Activated CD4-positive, alpha-beta T cell treated with anti-CD3 and anti-CD28 coated beads for 36 hours (primary cell): ENCODE measurements around the gene CHMP1A. TPM values are rescaled to one million over a fixed set of nuclear protein-coding genes. Genes with fewer than 3 reads are reported as not detected.
"Not testable (repeated sequence)": the region's sequence is repeated elsewhere in the genome, so short reads cannot be mapped to it uniquely, and the experiment has no call there.

Source experiments
- ATAC-seq: fragments of 200-7000 bp; cut with Tn5 transposase; one replicate; pipeline ENCODE4 v1.10.0; 2021; ENCODE audit warnings: mild to moderate bottlenecking, moderate library complexity
- CTCF ChIA-PET: fragments of 350-600 bp; sonication (Branson Sonifier 250); formaldehyde crosslinking; loops from one replicate; lab custom pipeline; 2021; ENCODE audit warnings: antibody characterized with exemption; lab: Charles Lee
- POLR2A ChIA-PET: fragments of 350-600 bp; sonication (Branson Sonifier 250); formaldehyde crosslinking; loops from one replicate; lab custom pipeline; 2021; ENCODE audit warnings: antibody characterized with exemption, inconsistent platforms; lab: Charles Lee
- DNase-seq: peaks from one replicate; pipeline ENCODE4 v3.0.0-alpha.2; 2020
- H3K27ac Mint-ChIP-seq: one replicate; pipeline ENCODE4 v1.8.0; 2021; ENCODE audit warnings: mixed read lengths
- H3K27me3 Mint-ChIP-seq: one replicate; pipeline ENCODE4 v1.8.0; 2021; ENCODE audit warnings: mixed read lengths
- H3K36me3 Mint-ChIP-seq: one replicate; pipeline ENCODE4 v1.8.0; 2021; ENCODE audit warnings: low read depth, mixed read lengths
- H3K4me1 Mint-ChIP-seq: one replicate; pipeline ENCODE4 v1.8.0; 2021; ENCODE audit warnings: mixed read lengths
- H3K4me3 Mint-ChIP-seq: one replicate; pipeline ENCODE4 v1.8.0; 2021; ENCODE audit warnings: mild to moderate bottlenecking, moderate library complexity, mixed read lengths
- H3K9me3 Mint-ChIP-seq: one replicate; pipeline ENCODE4 v1.8.0; 2021; ENCODE audit warnings: low read depth, mixed read lengths
- intact Hi-C, 2 experiments: fragments of 100-400 bp; cut with DNase I in 1 of 2; cut with micrococcal nuclease in 1 of 2; formaldehyde crosslinking; loops; one replicate each; pipeline versions ENCODE4 v1.14.2 to v1.15.1; 2022 to 2024; cut with DNase I, micrococcal nuclease
- total RNA-seq, 2 experiments: library from RNA; stranded (reverse); gene quantifications; one replicate each; pipeline ENCODE4 v1.2.3, GENCODE V29; 2021

The CHMP1A gene
- total RNA-seq, 2 experiments from 2014 or later: 37.9 to 67.3 TPM

GRCh38 chr16:89641458-89642119 is 15.9 kb downstream of the CHMP1A start:
- Mint-ChIP-seq H3K36me3 (peaks cover 10% of the 10 kb centered on the region), H3K27ac (no peak overlapping the region), H3K4me1 (peaks cover 11% of the 10 kb centered on the region), H3K27me3 (no peaks in the 10 kb centered on the region), H3K4me3 (no peak overlapping the region), H3K9me3 (no peaks in the 10 kb centered on the region)
- ATAC-seq (no peak), DNase-seq (no peak)
- intact Hi-C loops: loop anchor here (1.0 to 2.0 kb wide), 4 partner anchors 42 to 77 kb away; partner anchors contain the start of gene CPNE7 (in 1 of the 2)
- CTCF ChIA-PET: interaction anchor here (0.7 to 1.4 kb wide), 5 partner anchors 12 to 26 kb away, joined by 3 to 7 read pairs (median 3); no protein-coding TSS in a partner anchor
- POLR2A ChIA-PET: no interaction called here

DNA sequence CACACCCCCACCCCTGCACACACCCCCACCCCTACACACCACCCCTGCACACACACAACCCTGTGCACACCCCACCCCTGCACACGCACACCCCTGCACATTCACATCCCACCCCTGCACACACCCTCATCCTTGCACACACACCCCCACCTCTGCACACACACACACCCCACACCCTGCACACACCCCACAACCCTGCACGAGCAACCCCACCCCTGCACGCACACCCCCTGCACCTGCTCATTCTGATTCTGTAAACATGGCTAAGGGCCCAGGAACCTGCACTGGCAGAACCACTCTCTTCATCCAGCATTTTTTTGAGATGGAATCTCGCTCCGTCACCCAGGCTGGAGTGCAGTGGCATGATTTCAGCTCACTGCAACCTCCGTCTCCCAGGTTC is 18.1 kb downstream of the CHMP1A start:
- DNase-seq: no peak
- Mint-ChIP-seq H3K4me1 (peaks cover 11% of the 10 kb centered on the region), H3K36me3 (no peaks in the 10 kb centered on the region), H3K9me3 (no peaks in the 10 kb centered on the region), H3K27ac (no peak overlapping the region), H3K4me3 (no peak overlapping the region), H3K27me3 (no peaks in the 10 kb centered on the region)
- POLR2A ChIA-PET: no interaction called here
- ATAC-seq: no peak
- intact Hi-C loops: no loop called here
- CTCF ChIA-PET: no interaction called here

GRCh38 chr16:89638455-89638854 is 19.1 kb downstream of the CHMP1A start:
- Mint-ChIP-seq H3K9me3 (no peaks in the 10 kb centered on the region), H3K4me3 (no peak overlapping the region), H3K27me3 (no peaks in the 10 kb centered on the region), H3K36me3 (no peaks in the 10 kb centered on the region), H3K4me1 (peaks cover 11% of the 10 kb centered on the region), H3K27ac (no peak overlapping the region)
- ChIA-PET POLR2A (no interaction called here), CTCF (no interaction called here)
- DNase-seq: no peak
- intact Hi-C loops: no loop called here
- no peak for ATAC-seq

GRCh38 chr16:89637379-89637778 is 20.1 kb downstream of the CHMP1A start:
- Mint-ChIP-seq H3K4me3 (no peak overlapping the region), H3K27me3 (no peaks in the 10 kb centered on the region), H3K27ac (no peak overlapping the region), H3K4me1 (peaks cover 11% of the 10 kb centered on the region), H3K36me3 (no peaks in the 10 kb centered on the region), H3K9me3 (no peaks in the 10 kb centered on the region)
- ChIA-PET POLR2A (no interaction called here), CTCF (interaction anchor here (0.6 kb wide), 2 partner anchors 26 to 224 kb away, joined by 3 to 6 read pairs; no protein-coding TSS in a partner anchor)
- intact Hi-C loops: no loop called here
- DNase-seq (no peak), ATAC-seq (no peak)

GRCh38 chr16:89636663-89637062 is 20.8 kb downstream of the CHMP1A start:
- ChIA-PET POLR2A (interaction anchor here (0.6 kb wide), 1 partner anchor 74 kb away, joined by 3 read pairs; no protein-coding TSS in a partner anchor), CTCF (interaction anchor here (0.6 kb wide), 1 partner anchor 225 kb away, joined by 6 read pairs; no protein-coding TSS in a partner anchor)
- H3K9me3 Mint-ChIP-seq: no peaks in the 10 kb centered on the region
- intact Hi-C loops: no loop called here
- H3K36me3 Mint-ChIP-seq: no peaks in the 10 kb centered on the region
- peaks cover 11% of the 10 kb centered on the region for H3K4me1 Mint-ChIP-seq
- H3K27ac Mint-ChIP-seq: no peak overlapping the region
- DNase-seq: no peak
- no peaks in the 10 kb centered on the region for H3K27me3 Mint-ChIP-seq
- H3K4me3 Mint-ChIP-seq: no peak overlapping the region
- no peak for ATAC-seq

DNA sequence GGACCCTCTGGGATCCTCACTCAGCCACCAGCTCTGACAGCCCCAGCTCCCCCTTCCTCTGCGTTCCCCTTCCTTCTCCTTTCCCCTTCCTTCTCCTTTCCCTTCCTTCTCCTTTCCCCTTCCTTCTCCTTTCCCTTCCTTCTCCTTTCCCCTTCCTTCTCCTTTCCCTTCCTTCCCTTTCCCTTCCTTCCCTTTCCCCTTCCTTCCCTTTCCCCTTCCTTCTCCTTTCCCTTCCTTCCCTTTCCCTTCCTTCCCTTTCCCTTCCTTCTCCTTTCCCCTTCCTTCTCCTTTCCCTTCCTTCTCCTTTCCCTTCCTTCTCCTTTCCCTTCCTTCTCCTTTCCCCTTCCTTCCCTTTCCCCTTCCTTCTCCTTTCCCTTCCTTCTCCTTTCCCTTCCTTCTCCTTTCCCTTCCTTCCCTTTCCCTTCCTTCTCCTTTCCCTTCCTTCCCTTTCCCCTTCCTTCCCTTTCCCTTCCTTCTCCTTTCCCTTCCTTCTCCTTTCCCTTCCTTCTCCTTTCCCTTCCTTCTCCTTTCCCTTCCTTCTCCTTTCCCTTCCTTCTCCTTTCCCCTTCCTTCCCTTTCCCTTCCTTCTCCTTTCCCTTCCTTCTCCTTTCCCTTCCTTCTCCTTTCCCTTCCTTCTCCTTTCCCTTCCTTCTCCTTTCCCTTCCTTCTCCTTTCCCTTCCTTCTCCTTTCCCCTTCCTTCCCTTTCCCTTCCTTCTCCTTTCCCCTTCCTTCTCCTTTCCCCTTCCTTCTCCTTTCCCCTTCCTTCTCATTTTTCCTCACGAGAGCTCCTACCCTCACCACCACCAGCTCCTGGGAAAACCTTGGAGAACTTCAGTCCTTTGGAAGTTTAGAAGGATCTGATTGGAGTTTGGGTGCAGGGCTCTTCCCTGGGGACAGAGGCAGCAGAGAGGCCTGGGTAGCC is 22.8 kb downstream of the CHMP1A start:
- ATAC-seq, DNase-seq, POLR2A ChIA-PET, H3K27ac Mint-ChIP-seq, H3K4me1 Mint-ChIP-seq, H3K27me3 Mint-ChIP-seq, H3K36me3 Mint-ChIP-seq, H3K9me3 Mint-ChIP-seq, intact Hi-C loops, H3K4me3 Mint-ChIP-seq: not testable (repeated sequence)
- CTCF ChIA-PET: interaction anchor here (0.6 kb wide), 1 partner anchor 63 kb away, joined by 3 read pairs; no protein-coding TSS in a partner anchor

GRCh38 chr16:89633064-89633631 is 24.4 kb downstream of the CHMP1A start:
- intact Hi-C loops: no loop called here
- POLR2A ChIA-PET: interaction anchor here (0.6 kb wide), 1 partner anchor 101 kb away, joined by 7 read pairs; no protein-coding TSS in a partner anchor
- Mint-ChIP-seq H3K36me3 (no peaks in the 10 kb centered on the region), H3K27ac (no peak overlapping the region), H3K4me3 (no peak overlapping the region), H3K27me3 (no peaks in the 10 kb centered on the region), H3K9me3 (no peaks in the 10 kb centered on the region), H3K4me1 (no peaks in the 10 kb centered on the region)
- ATAC-seq (no peak), DNase-seq (no peak)
- CTCF ChIA-PET: interaction anchor here (0.6 to 0.9 kb wide), 2 partner anchors 18 to 31 kb away, joined by 4 to 5 read pairs; no protein-coding TSS in a partner anchor

DNA sequence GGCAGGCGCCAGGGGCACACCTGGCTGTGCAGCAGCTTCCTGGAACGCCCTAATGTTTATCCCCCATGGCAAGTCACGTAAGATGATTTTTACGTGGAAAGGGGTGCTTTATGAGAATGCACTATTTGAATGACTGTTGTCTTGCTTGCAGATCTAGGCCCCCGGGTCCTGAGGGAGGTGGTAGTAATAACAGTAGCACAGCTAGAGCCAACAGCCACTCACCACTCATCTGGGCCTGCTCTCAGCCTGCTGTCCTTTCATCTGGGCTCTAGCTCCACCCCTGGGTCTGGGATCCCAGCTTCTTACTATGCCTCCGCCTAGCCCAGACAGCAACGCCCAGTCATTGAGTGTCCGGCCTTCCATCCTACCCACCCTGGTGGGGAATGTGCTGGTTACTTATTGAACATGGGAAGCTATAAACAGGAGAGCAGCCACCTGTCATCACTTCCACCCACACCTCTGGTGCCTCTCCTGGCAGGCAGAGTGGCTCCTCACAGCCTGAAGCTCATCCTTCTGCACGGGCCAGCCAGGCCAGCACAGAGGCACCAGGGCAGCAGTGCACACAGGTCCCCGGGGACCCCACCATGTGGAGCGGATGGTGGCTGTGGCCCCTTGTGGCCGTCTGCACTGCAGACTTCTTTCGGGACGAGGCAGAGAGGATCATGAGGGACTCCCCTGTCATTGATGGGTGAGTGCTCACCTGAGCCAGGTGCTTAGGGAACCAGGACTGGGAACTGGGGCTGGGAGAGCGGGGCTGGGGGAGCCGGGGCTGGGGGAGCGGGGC is 27.5 kb downstream of the CHMP1A start:
- intact Hi-C loops: no loop called here
- DNase-seq (no peak), ATAC-seq (no peak)
- H3K27me3 Mint-ChIP-seq: no peaks in the 10 kb centered on the region
- ChIA-PET CTCF (interaction anchor here (0.6 kb wide), 1 partner anchor 750 kb away, joined by 5 read pairs; no protein-coding TSS in a partner anchor), POLR2A (no interaction called here)
- no peak overlapping the region for H3K4me3 Mint-ChIP-seq
- H3K27ac Mint-ChIP-seq: no peak overlapping the region
- no peaks in the 10 kb centered on the region for H3K36me3 Mint-ChIP-seq
- H3K4me1 Mint-ChIP-seq: no peaks in the 10 kb centered on the region
- H3K9me3 Mint-ChIP-seq: no peaks in the 10 kb centered on the region

DNA sequence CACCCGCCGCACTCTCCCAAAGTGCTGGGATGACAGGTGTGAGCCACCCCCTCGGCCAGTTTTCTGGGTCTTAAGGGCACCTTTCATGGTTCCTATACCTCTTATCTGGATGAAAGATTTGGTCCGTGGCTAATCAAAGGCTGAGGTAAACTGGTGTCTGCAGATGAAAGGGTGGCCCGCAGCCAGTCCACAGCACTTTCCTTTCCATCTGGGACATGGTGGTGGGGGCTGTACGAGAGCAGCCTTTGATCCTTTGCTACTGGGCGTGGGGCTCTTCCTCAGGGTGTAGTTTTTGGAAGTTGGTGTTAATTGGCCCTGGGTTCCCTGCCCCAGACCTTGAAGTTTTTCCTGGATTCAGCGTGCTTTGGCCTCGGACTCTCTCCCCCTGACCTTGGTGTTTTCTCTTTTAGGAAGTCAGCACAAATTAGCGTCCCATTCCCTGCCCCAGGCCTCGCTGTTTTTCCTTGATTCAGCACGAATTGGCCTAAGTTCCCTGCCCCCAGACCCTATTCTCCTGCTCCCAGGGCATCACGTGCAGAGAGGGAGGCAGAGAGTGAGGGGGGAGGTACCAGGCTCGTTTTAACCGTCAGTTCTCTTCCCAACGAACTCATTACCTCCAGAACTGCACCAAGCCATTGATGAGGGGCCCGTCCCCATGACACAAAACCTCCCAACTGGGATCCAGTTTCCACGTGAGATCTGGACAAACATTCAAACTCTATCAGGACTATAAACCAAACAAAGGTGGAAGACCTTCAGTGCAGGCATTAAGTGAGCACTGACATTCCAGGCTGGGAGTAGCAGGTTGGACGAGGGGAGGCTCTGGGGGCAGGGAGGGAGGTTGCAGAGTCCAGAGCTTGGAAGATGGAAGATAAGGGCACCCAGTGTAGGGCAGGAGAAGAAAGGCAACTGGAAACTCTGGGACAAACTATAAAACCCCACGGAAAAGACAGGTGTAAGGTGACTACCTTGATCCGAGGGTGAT is 32.4 kb downstream of the CHMP1A start:
- intact Hi-C loops: no loop called here
- no peaks in the 10 kb centered on the region for H3K9me3 Mint-ChIP-seq
- no peaks in the 10 kb centered on the region for H3K36me3 Mint-ChIP-seq
- no peaks in the 10 kb centered on the region for H3K4me1 Mint-ChIP-seq
- H3K27ac Mint-ChIP-seq: no peak overlapping the region
- no peak overlapping the region for H3K4me3 Mint-ChIP-seq
- DNase-seq (no peak), ATAC-seq (no peak)
- ChIA-PET POLR2A (no interaction called here), CTCF (no interaction called here)
- H3K27me3 Mint-ChIP-seq: peaks cover 4% of the 10 kb centered on the region
